Fibroblast of the aortic adventitia (primary cell): ENCODE data around the gene NUP50. TPM values are rescaled to one million over a fixed set of nuclear protein-coding genes. Genes with fewer than 3 reads are reported as not detected.

Source experiments
- DNase-seq: peaks from one replicate; pipeline ENCODE4 v3.0.0-alpha.2; 2010; ENCODE audit warnings: low read depth
- H3K4me3 ChIP-seq: 2 replicates; pipeline ENCODE4 v1.5.1; 2011; ENCODE audit warnings: low read depth, mild to moderate bottlenecking, control low read depth, low read length, moderate library complexity
- total RNA-seq: library from RNA; depleted of rRNA; stranded (reverse); fragments of >200 nt; gene quantifications from 2 replicates; pipeline ENCODE4 v1.2.3, GENCODE V29; 2012; ENCODE audit warnings: low replicate concordance
- TF ChIP-seq, protein P1 (sequence below): IDR thresholded peaks from 2 replicates; pipeline ENCODE4 v1.5.1; 2011; ENCODE audit warnings: mild to moderate bottlenecking, low read length, control low read depth, inconsistent platforms; ENCODE audit not compliant: insufficient read depth

Gene NUP50
- total RNA-seq, 1 donor = 61.6 TPM

DNA sequence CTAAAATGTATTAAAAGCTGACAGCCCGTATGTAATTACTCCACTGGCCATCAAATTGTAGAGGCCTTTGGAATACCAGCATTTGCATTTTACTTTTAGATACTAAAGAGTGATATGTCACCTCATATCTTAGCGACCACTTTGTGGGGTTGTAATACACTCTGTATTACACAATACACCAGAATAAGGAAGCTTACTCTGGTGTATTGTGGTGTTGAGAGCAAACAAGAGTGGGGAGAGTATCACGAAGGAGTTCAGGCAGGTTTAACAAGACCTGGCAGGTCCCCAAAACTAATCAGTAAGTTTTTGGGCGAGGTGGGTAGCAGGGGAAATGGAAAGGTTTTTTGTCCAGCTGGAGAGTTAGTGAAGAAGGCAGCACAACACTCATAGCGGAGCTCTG, 3.2 kb downstream of the NUP50 start:
- no peak overlapping the region for H3K4me3 ChIP-seq
- TF ChIP-seq, protein P1, sequence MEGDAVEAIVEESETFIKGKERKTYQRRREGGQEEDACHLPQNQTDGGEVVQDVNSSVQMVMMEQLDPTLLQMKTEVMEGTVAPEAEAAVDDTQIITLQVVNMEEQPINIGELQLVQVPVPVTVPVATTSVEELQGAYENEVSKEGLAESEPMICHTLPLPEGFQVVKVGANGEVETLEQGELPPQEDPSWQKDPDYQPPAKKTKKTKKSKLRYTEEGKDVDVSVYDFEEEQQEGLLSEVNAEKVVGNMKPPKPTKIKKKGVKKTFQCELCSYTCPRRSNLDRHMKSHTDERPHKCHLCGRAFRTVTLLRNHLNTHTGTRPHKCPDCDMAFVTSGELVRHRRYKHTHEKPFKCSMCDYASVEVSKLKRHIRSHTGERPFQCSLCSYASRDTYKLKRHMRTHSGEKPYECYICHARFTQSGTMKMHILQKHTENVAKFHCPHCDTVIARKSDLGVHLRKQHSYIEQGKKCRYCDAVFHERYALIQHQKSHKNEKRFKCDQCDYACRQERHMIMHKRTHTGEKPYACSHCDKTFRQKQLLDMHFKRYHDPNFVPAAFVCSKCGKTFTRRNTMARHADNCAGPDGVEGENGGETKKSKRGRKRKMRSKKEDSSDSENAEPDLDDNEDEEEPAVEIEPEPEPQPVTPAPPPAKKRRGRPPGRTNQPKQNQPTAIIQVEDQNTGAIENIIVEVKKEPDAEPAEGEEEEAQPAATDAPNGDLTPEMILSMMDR = no peak
- no peak for DNase-seq

DNA sequence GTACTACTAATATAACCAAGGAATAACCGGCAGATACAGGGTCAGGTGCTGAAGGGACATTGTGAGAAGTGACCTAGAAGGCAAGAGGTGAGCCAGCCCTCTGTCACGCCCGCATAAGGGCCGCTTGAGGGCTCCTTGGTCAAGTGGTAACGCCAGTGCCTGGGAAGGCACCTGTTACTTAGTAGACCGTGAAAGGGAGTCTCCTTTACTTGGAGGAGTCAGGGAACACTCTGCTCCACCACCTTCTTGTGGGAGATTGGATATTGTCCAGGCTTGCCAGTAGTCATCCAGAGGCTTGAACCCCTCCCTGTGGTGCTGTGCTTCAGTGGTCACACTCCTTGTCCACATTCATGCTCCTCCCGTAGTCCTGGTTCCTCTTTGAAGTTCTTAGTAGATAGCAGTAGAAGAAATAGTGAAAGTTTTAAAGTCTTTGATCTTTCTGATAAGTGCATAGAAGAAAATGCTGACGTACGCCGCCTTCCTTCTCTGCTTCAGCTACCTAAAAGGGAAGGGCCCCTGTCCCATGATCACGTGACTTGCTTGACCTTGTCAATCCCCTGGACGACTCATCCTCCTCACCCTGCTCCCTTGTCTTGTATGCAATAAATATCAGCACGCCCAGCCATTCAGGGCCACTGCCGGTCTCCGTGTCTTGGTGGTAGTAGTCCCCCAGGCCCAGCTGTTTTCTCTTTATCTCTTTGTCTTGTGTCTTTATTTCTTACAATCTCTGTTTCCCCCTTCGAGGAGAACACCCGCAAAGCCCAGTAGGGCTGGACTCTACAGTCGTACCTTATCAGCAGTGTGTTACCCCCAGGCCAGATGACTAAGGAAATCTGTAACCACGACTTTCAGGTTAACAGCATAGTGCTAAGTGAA, 6.1 kb downstream of the NUP50 start:
- DNase-seq = peak; percentile 14
- TF ChIP-seq, protein P1 = no peak

DNA sequence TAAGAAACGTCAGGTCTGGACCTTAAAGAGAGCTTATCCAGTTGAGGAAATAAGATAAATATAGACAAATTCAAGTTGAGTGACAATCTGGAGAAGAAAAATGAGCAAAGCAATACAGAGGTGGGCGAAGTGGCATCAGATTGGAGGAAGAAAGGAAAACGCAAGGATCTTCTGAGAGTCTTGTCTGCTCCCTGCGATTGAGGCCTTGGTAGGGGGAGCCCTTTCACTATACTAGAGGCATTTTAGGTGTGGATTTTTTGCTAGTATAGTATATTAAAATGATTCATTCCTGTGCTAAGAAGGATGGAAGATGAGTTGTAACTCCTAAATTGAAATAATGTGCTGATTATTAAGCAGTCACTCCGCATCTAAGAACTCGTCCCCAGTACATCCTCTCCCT, 8.1 kb downstream of the NUP50 start:
- no peak for DNase-seq
- no peak overlapping the region for H3K4me3 ChIP-seq
- TF ChIP-seq, protein P1 = no peak

More for the DNA sequence above, 6.1 kb downstream of the NUP50 start:
- H3K4me3 ChIP-seq = no peak overlapping the region

DNA sequence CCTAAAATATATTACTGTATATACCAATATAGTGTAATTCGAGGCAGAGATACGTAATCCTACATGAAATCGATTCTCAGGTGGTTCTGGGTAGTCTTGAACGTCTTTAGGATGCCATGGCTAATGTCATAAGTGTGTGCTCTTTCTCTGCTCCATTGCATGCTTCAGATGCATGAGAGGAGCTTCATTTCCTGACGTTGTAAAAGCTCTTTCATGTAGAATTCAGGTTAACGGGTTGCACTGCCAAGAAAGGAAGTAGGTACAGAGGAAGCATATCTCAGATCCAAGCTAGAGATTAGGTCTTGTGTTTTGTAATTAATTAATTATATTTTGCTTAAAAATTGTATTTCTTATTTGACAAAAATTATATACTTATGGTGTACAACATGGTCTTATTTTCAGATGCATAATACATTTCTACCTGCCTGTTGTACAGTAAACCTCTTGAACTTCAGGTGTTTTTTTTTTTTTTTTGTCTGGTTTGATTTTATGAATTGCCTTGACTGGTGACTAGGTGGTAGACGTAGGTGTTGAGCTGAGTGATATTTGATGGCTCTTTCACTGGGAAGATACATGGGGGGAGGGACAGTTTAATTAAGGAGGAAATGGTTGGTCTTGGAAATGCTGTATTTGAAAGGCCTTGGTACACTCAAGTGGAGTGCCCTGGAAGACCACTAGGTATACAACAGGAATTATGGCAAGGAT, 9.3 kb downstream of the NUP50 start:
- TF ChIP-seq, protein P1 = no peak
- no peak overlapping the region for H3K4me3 ChIP-seq
- DNase-seq = no peak

DNA sequence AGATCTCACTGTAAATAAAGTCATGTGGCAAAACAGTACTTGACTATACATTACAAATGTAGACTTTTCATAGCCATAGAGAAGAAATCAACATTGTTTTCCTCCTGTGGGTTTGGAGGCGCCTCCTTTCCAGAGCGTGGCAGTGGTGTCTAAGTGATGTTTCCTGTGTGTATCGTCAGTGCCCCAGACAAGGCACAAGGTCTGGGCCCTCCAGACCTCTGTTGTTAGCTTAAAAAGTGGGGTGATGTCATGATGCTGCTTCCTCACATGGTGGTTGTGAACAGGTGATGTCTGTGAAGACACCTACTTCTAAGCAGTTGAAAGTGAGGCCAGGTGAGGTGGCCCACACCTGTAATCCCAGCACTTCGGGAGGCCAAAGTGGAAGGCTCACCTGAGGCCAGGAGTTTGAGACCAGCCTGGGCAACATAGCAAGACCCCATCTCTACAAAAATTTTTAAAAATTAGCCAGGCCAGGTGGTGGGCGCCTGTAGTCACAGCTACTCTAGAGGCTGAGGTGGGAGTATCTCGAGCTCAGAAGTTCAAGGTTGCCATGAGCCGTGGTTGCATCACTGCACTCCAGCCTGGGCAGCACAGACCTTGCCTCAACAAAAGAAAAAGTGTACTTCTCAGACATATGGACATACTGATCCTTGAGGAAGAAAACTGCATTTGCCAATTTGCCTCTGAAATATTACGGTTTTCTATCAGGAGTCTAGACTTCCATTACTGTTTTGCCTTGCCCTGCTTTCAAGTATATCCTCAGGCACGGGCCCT, 15.7 kb downstream of the NUP50 start:
- no peak for DNase-seq
- TF ChIP-seq, protein P1 = no peak
- H3K4me3 ChIP-seq = no peak overlapping the region

DNA sequence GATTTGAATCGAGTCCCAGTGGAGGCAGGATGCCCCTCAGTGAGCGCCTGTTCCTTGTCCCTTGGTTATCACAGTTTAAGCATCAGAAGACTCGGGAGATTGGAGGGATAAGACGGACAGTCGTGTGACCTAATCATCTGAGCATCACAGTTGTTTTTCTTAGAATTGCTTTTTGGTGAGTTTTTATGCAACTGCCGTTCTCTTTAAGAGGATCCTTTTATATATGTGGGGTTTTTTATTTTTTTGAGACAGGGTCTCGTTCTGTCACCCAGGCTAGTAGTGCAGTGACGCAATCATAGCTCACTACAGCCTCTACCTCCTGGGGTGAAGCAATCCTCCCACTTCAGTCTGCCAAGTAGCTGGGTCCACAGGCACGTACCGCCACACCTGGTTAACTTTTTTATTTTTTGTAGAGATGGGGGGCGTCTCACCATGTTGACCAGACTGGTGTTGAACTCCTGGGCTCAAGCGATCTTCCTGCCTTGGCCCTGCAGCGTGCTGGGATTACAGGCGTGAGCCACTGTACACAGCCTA, 16.5 kb downstream of the NUP50 start:
- H3K4me3 ChIP-seq = no peak overlapping the region
- no peak for DNase-seq

More for the DNA sequence above, 16.5 kb downstream of the NUP50 start:
- TF ChIP-seq, protein P1 = no peak
